HG02678 (cell line): ENCODE measurements around the gene C19orf53.

Experiments used
- ATAC-seq: cut with Tn5 transposase; IDR thresholded peaks from one replicate; pipeline ENCODE4 v1.9.1; 2021; ENCODE audit warnings: mild to moderate bottlenecking, moderate library complexity; ENCODE audit not compliant: unreplicated experiment

C19orf53 gene

GRCh38 chr19:13795595-13796300 is 21.5 kb downstream of the C19orf53 start:
- ATAC-seq, result peak; percentile 31

- no peak for ATAC-seq
Measured at GRCh38 chr19:13796301-13797057, 22.2 kb downstream of the C19orf53 start.

- no peak for ATAC-seq
Measured at GRCh38 chr19:13797058-13797440, 22.8 kb downstream of the C19orf53 start.

GRCh38 chr19:13797870-13798269 is 23.6 kb downstream of the C19orf53 start:
- ATAC-seq, result no peak

GRCh38 chr19:13799669-13800068 is 25.4 kb downstream of the C19orf53 start:
- no peak for ATAC-seq

GRCh38 chr19:13803038-13803437 is 28.8 kb downstream of the C19orf53 start:
- no peak for ATAC-seq

- ATAC-seq, result no peak
Measured at GRCh38 chr19:13804830-13805683, 30.8 kb downstream of the C19orf53 start.

- no peak for ATAC-seq
Measured at GRCh38 chr19:13806728-13807127, 32.5 kb downstream of the C19orf53 start.

- ATAC-seq, result no peak
Measured at GRCh38 chr19:13807421-13808021, 33.3 kb downstream of the C19orf53 start.

GRCh38 chr19:13808856-13809255 is 34.6 kb downstream of the C19orf53 start:
- no peak for ATAC-seq

GRCh38 chr19:13812544-13812943 is 38.3 kb downstream of the C19orf53 start:
- ATAC-seq, result no peak

GRCh38 chr19:13813147-13813546 is 38.9 kb downstream of the C19orf53 start:
- ATAC-seq, result no peak

- no peak for ATAC-seq
Measured at GRCh38 chr19:13814550-13814949, 40.3 kb downstream of the C19orf53 start.

- ATAC-seq, result no peak
Measured at GRCh38 chr19:13817018-13817614, 42.9 kb downstream of the C19orf53 start.

- ATAC-seq, result no peak
Measured at GRCh38 chr19:13817615-13818371, 43.5 kb downstream of the C19orf53 start.

- ATAC-seq, result no peak
Measured at GRCh38 chr19:13819238-13819637, 45.0 kb downstream of the C19orf53 start.

GRCh38 chr19:13821292-13821691 is 47.0 kb downstream of the C19orf53 start:
- ATAC-seq, result no peak

GRCh38 chr19:13823256-13823655 is 49.0 kb downstream of the C19orf53 start:
- no peak for ATAC-seq

GRCh38 chr19:13823901-13824300 is 49.6 kb downstream of the C19orf53 start:
- no peak for ATAC-seq

GRCh38 chr19:13824703-13825102 is 50.4 kb downstream of the C19orf53 start:
- no peak for ATAC-seq
